Esophagus squamous epithelium (tissue), 4 donors: ENCODE results near the gene HEYL.

Experiments
- POLR2A ChIP-seq, 4 donors: fragments of 450-650 bp; IDR thresholded peaks; one replicate each; pipeline ENCODE4 v1.6.1; 2017; ENCODE audit warnings: antibody characterized with exemption in 4 of 4, mild to moderate bottlenecking in 4 of 4, moderate library complexity in 3 of 4
- TF ChIP-seq, protein P1 (sequence below), 6 experiments: fragments of 450-650 bp in 4 of 6; fragments of 200-600 bp in 2 of 6; sonication (generic) in 2 of 6; IDR thresholded peaks; one replicate each; pipeline ENCODE4 v1.5.1; 2016 to 2019; ENCODE audit warnings: antibody characterized with exemption in 6 of 6, mild to moderate bottlenecking in 4 of 6, moderate library complexity in 4 of 6

DNA sequence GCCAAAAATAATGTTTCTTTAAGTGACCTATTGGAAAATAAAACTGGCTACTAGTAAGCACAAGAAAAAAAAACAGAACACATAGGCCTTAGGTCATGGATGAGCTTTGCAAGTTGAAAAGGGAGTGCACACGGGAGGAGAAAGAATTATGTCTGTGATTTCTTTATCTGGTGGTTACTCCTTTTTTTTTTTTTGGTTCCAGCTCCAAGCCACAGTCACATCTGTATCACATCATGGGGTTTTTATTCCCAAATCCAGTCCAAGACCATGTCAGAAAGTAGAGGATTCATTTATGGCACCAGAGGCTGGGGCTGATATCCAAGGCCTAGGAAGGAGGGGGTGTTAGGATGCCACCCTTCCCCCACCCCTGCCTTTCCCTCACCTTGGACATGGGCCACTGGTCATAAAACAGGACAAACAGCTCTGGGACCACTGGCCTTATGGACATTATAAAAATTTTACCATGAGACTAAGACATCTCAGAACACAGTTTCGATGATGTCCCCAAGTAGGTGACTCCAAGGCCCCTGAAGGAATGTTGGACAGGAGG is 10.3 kb upstream of the HEYL start:
- TF ChIP-seq POLR2A (IDR thresholded peaks at IDR 0.05): no peak
- TF ChIP-seq, protein P1, sequence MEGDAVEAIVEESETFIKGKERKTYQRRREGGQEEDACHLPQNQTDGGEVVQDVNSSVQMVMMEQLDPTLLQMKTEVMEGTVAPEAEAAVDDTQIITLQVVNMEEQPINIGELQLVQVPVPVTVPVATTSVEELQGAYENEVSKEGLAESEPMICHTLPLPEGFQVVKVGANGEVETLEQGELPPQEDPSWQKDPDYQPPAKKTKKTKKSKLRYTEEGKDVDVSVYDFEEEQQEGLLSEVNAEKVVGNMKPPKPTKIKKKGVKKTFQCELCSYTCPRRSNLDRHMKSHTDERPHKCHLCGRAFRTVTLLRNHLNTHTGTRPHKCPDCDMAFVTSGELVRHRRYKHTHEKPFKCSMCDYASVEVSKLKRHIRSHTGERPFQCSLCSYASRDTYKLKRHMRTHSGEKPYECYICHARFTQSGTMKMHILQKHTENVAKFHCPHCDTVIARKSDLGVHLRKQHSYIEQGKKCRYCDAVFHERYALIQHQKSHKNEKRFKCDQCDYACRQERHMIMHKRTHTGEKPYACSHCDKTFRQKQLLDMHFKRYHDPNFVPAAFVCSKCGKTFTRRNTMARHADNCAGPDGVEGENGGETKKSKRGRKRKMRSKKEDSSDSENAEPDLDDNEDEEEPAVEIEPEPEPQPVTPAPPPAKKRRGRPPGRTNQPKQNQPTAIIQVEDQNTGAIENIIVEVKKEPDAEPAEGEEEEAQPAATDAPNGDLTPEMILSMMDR (IDR thresholded peaks at IDR 0.05): no peak
